Inflammatory macrophage treated with lipopolysaccharide for 4 hours (primary cell): ENCODE measurements around the gene KCNN1.
"Not testable (repeated sequence)": the region's sequence is repeated elsewhere in the genome, so short reads cannot be mapped to it uniquely, and the experiment has no call there.

Source experiments
- DNase-seq: peaks from one replicate; pipeline ENCODE4 v3.0.0-alpha.2; 2020

The KCNN1 gene

DNA sequence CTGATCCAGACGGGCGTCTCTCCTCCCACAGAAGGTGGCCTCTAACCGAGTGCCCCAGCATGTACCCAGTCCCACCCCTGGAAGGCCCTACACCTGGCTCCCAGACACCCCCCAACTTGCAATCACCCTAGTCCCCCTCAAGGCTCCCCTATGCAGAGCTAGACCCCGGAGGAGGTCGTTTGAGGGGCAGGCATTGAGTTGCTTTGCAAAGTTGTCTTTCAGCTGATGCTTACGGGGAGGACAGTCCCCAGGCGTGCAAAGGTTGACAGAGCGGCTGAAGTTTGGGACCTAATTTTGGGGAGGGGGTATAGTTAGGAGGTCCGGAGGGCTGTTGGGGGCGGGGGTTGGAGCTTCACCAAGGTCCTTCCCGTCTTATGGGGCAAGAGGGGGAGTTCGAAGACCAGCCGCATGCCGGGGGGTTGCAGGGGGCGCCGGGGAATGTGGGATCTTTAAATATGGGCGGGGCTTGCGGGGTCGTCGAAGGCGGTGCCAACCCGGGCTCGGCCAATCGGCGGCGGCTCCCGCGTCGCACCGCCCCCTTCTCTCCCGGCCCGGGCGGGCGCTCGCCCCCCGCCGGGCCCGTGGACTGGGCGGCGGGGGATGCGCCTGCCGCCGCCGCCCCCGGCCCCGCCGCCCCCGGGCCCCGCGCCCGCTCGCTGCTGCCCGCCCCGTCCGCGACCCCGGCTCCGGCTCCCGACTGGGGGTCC is at the start of gene KCNN1:
Gene KCNN1, plus strand, starts transcription at position 558 of the 707 bp plus-strand sequence. CDS start 6,782 bp downstream, outside the sequence.
- no peak for DNase-seq

GRCh38 chr19:17918151-17918550 is 48.8 kb upstream of the KCNN1 start:
- DNase-seq = not testable (repeated sequence)

GRCh38 chr19:17919122-17919521 is 47.8 kb upstream of the KCNN1 start:
- DNase-seq = not testable (repeated sequence)

DNA sequence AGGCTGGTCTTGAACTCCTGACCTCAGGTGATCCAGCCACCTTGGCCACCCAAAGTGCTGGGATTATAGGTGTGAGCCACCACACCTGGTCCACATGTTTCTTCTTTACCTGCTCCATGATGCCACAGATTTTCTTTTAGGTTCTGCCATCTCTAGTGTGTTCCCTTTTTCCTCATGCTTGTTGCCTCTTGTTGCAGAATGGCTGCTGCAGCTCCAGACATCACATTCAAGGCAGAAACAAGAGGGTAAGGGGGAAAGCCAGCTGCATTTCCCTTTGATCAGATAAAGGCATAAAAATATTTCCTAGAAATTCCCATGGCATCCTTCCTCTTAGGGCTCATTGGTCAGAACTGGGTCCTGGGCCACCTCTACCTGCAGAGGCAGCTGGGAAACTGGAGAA is 46.4 kb upstream of the KCNN1 start:
- DNase-seq = no peak

DNA sequence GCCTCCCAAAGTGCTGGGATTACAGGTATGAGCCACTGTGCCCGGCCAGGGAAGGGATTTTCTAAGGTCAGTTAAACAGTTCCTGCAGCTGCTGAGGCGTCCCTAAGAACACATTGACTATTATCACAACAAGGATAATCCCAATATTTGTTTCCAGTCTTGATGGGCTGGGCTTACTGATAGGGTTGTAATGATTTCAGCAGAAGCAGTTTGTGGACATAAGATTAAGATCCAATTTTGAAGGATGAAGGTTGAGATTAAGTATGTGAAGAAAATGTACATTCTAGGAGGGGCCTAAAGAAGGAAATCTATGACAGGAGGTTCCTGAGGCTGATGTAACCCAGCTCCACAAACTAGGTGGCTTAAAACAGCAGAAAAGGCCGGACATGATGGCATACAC is 44.8 kb upstream of the KCNN1 start:
- no peak for DNase-seq

GRCh38 chr19:17926044-17926443 is 40.9 kb upstream of the KCNN1 start:
- DNase-seq = no peak

- no peak for DNase-seq
These were observed 37.9 kb upstream of the KCNN1 start for GRCh38 chr19:17929056-17929455.

DNA sequence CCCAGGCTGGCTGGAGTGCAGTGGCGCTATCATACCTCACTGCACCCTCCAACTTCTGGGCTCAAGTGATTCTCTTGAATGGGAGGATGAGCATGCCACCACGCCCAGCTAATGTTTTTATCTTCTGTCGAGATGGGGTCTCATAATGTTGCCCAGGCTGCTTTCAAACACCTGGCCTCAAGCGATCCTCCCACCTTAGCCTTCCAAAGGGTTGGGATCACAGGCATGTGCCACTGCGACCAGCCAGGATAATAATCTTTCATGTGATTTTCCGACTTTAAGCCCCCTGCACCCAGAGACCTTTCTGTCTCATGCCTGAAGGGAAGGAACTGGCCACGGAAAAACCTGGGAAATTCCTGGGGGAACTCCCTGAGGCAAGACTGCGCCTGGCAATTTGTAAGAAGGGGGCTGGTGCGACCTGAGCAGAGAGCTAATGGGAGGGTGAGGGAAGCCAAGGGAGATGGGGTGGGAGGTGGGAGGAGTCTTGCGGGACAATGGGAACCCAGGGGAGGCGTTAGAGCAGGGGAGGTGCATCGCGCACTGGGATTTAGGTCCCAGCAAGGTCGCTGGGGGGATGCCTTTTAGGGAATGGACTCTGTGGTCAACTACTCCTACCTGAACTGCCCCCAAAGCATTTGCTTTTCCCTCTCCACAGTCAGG is 35.2 kb upstream of the KCNN1 start:
- peak; percentile 48 for DNase-seq

DNA sequence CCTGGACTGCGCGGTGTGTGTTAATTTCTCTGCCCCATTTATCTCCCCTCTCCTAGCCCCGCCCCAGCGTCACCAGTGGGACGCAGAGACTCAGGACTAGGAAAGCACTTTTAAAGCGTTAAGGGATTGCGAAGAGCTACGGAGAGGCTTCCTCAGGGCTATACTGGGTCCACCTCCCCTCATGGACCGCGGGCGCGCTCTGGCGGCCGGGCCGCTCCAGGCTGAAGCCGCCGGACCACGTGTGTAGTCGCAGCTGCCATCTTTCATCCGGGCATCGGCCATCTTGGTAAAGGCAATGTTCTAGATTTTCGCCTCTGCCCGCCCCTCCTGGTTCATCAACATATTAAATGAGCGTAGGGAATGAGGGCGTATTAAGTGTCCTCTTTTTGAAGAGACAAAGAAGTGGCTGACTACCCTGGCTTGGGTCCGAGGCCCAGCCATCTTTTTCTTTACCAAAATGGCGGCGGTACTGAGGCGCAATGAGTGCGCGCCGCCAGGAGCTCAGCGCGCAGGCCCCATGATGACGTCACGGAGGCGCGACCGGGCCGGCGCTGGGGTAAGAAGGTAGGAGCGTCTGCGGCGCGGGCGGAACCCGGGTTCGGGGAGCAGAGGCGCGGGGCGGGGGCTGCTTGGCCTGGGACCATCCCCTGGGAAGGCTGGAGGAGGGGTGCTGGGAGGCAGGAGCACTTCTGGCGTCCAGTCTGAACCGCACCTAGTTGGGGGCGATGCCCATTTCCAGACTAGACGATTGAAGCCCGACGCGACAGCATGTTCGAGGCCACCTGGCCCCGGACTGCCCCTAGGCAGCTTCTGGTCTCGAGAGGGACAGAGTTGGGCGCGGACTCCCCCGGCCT is 34.2 kb upstream of the KCNN1 start, which contains the start of gene CCDC124:
Gene CCDC124, plus strand, starts transcription at position 531 of the 854 bp plus-strand sequence. CDS start 3,406 bp downstream, outside the sequence.
- peak; percentile 94 for DNase-seq

DNA sequence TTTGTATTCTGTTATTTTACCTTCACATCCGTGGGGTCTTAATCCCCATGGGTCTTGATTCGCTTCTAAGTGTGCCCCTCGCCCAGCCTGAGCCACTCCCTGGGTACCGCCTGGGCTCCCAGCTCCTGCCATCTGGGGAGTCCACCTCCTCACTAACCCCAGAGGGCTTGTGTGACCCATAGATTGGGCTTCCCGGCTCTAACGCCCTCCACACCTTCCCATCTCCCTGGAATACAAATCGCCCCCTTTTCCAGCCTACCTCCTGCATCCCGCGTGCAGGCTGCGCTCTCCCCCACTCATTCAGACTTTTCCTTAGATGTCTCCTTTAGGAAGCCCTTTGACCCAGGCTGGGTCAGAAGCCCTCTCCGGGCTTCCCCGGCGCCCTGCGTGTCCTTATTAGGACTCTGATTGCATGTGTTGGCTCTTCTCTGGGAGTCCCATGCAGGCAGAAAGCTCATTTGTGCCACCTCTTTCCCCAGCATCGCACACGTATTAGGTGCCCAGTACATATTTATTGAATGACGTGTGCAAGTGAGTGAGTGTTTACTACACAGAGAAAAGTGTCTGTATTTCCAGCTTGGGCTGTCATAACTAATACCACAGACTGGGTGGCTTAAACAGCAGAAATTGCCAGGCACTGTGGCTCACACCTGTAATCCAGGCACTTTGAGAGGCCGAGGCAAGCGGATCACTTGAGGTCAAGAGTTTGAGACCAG is 33.3 kb upstream of the KCNN1 start:
- no peak for DNase-seq

GRCh38 chr19:17936379-17936778 is 30.5 kb upstream of the KCNN1 start:
- DNase-seq = no peak

DNA sequence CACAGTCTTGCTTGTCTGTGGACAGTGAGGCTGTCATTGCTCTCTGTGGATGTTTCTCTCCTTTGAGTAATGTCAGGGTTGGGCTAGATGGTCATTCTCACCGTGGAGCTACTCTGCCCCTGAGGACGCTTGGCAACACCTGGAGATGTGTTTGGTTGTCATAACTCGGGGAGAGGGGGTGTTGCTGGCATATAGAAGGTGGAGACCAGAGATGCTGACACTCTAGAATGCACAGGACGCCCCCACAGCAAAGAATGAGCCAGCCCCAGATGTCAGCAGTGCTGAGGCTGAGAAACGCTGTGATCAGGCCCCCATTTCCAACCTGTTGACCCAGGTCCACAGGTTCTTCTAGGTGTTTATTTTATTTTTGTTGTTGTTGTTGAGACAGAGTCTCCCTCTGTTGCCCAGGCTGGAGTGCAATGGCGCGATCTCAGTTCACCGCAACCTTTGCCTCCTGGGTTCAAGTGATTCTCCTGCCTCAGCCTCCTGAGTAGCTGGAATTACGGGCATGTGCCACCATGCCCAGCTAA is 29.5 kb upstream of the KCNN1 start:
- DNase-seq = no peak

DNA sequence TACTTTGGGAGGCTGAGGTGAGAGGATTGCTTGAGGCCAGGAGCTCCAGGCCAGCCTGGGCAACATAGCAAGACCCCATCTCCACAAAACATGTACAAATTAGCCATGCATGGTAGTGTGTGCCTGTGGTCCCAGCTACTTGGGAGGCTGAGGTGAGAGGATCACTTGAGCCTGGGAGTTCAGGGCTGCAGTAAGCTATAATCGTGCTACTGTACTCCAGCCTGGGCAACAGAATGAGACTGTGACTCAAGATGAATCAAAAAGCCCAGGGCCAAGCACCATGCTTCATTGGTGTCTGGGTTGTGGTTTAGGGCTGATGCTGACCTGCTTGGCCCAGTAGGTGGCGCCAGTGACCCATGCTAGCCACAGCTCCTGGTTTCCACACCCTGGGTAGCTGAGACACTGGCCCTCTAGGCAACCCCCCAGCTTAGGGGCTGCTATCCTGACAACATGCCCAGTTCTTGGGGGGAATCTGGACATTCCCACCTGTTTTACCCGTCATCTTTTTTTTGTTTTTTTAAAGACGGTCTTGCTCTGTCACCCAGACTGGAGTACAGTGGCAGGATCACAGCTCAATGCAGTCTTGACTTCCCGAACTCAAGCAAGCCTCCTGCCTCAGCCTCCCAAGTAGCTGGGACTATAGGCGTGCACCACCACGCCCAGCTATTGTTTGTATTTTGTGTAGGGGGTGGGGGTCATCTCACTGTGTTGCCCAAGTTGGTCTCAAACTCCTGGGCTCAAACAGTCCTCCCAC is 28.6 kb upstream of the KCNN1 start:
- DNase-seq = peak; percentile 74

DNA sequence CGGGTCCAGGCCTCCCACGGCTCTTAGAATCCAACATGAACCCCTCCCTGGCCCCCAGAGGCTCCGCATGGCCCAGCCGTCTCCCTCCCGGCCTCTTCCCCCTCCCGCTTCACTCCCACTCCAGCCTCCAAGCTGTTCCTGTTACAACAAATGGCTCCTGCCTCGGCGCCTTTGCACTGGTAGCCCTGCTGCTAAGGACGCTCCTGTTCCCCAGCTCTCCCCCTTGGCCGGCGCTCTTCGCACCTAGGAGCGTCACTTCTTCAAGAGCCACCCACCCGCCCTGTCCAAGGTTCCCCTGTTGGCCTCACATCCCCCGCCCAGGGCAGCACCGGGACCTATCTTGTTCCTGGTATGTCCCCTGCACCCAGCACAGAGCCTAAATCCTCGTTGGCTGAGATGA is 24.7 kb upstream of the KCNN1 start:
- no peak for DNase-seq

DNA sequence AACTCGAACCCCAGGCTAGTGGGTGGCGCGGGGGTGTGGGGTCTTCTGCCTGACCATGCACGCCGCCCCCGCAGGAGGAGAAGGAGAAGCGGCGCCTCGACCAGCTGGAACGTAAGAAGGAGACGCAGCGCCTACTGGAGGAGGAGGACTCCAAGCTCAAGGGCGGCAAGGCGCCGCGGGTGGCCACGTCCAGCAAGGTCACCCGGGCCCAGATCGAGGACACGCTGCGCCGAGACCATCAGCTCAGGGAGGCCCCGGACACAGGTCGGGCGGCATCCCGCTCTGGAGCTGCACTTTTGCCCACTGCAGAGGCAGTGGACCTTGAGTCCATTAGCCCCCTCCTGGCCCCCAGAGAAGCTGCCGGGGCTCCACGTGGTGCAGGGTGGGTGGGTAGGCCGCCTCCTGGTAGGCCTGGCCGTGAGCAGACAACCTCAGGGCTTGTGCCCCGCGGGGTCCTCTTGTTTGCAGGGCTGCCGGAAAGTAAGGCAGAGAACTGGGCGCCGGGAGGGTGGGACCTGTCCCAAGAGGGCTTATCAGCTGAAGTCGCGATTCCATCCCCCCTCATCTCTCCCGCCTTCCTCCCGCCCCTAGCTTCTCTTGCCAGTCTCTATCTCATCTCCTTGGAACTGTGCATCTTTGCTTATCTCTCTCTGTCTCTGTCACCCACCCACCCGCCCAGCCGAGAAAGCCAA is 24.2 kb upstream of the KCNN1 start:
- no peak for DNase-seq

GRCh38 chr19:17943274-17944221 is 23.4 kb upstream of the KCNN1 start:
- no peak for DNase-seq

- DNase-seq = no peak
These were observed 22.6 kb upstream of the KCNN1 start for GRCh38 chr19:17944301-17944700.

DNA sequence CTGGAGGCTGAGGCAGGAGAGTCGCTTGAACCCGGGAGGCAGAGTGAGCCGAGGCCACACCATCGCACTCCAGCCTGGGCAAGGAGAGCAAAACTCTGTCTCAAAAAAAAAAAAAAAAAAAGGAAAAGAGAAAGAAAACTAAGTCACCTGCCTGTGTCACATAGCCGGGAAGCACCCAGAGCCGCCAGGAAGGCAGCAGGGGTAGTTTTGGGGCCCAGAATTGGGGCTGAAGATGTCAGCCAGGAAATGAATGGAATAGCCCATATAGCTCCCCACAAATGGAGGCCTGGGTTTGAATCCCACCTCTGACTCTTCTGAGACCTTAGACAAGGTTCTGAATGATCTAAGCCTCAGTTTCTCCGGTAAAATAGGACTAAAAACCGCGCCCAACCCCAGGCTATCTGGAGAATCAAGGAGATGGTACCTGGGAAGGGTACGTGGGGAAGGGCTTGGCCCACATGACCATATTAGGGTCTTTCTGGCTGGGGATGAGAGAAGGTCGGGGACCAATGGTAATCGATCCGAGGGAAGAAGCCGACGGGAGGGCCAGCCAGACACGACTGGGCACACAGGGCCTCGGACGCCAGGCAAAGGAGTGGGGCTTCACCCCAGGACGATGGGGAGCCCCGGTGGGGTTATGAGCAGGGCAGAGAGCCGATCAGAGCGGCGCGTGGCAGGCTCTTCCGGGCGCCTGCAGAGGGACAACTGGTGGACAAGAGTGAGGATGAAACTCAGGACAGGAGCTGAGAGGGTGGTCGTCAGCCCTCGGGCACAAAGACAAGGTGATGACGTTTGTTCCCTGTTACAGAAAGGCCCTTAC is 19.7 kb upstream of the KCNN1 start:
- DNase-seq = no peak
